Loucy (cell line): ENCODE measurements around the gene IRAK1.

ENCODE experiments used
- H2AFZ ChIP-seq: fragments of 200-600 bp; sonication (generic); 2 replicates; pipeline ENCODE4 v1.6.0; 2016; ENCODE audit warnings: antibody characterized with exemption, mild to moderate bottlenecking, low read length, moderate library complexity
- H3F3A ChIP-seq: fragments of 200-600 bp; 2 replicates; pipeline ENCODE4 v1.6.0; 2016; ENCODE audit warnings: antibody characterized with exemption, low read depth, mild to moderate bottlenecking
- H3K27me3 ChIP-seq: fragments of 200-600 bp; sonication (generic); 2 replicates; pipeline ENCODE4 v1.6.1; 2014; ENCODE audit warnings: low read length, mild to moderate bottlenecking; ENCODE audit not compliant: insufficient read depth, poor library complexity, severe bottlenecking
- H3K36me3 ChIP-seq: fragments of 200-600 bp; sonication (generic); 2 replicates; pipeline ENCODE4 v1.6.1; 2016; ENCODE audit warnings: low read length; ENCODE audit not compliant: insufficient read depth
- H3K4me1 ChIP-seq: fragments of 200-600 bp; sonication (generic); 2 replicates; pipeline ENCODE4 v1.5.1; 2014; ENCODE audit warnings: low read length, mild to moderate bottlenecking; ENCODE audit not compliant: insufficient read depth, poor library complexity, severe bottlenecking
- H3K4me2 ChIP-seq: fragments of 200-600 bp; sonication (generic); 2 replicates; pipeline ENCODE4 v1.6.0; 2014; ENCODE audit warnings: antibody characterized with exemption, low read length, low read depth, mild to moderate bottlenecking; ENCODE audit not compliant: poor library complexity, severe bottlenecking
- H3K4me3 ChIP-seq: fragments of 200-600 bp; sonication (generic); 2 replicates; pipeline ENCODE4 v1.5.1; 2014; ENCODE audit warnings: low read length, mild to moderate bottlenecking, mixed read lengths; ENCODE audit not compliant: poor library complexity, severe bottlenecking
- H3K79me2 ChIP-seq: fragments of 200-600 bp; sonication (generic); 2 replicates; pipeline ENCODE4 v1.6.1; 2014; ENCODE audit warnings: low read length; ENCODE audit not compliant: insufficient read depth
- H3K9ac ChIP-seq: fragments of 200-600 bp; sonication (generic); 2 replicates; pipeline ENCODE4 v1.6.0; 2014; ENCODE audit warnings: mild to moderate bottlenecking, low read depth, low read length, moderate library complexity; ENCODE audit not compliant: poor library complexity, severe bottlenecking
- H3K9me2 ChIP-seq: fragments of 200-600 bp; sonication (generic); replicated peaks from 2 replicates; pipeline ENCODE4 v1.6.1; 2016; ENCODE audit warnings: low read depth, low read length, mixed read lengths
- H3K9me3 ChIP-seq: fragments of 200-600 bp; sonication (generic); 2 replicates; pipeline ENCODE4 v1.6.1; 2014; ENCODE audit warnings: mild to moderate bottlenecking, antibody characterized with exemption, low read length, low read depth; ENCODE audit not compliant: insufficient read depth
- H4K20me1 ChIP-seq: fragments of 200-600 bp; sonication (generic); 2 replicates; pipeline ENCODE4 v1.6.0; 2014; ENCODE audit warnings: antibody characterized with exemption, low read length, mild to moderate bottlenecking; ENCODE audit not compliant: insufficient read depth, poor library complexity, severe bottlenecking
- CTCF ChIP-seq: fragments of 200-600 bp; sonication (generic); conservative IDR thresholded peaks from 2 replicates; pipeline ENCODE4 v1.5.1; 2014; ENCODE audit warnings: mild to moderate bottlenecking, antibody characterized with exemption, low read length

The IRAK1 gene

GRCh38 chrX:153960786-153961185 is 58.9 kb downstream of the IRAK1 start:
- Histone ChIP-seq H3K4me1 (peaks cover 5% of the 10 kb centered on the region), H3K27me3 (no peaks in the 10 kb centered on the region), H3K9me2 (no peaks in the 10 kb centered on the region), H3K9ac (no peak overlapping the region), H3K9me3 (no peaks in the 10 kb centered on the region), H3K4me3 (no peak overlapping the region), H3K4me2 (no peak overlapping the region), H2AFZ (no peak overlapping the region), H3K79me2 (peaks cover 49% of the 10 kb centered on the region), H4K20me1 (peaks cover 31% of the 10 kb centered on the region), H3K36me3 (peaks cover 88% of the 10 kb centered on the region; the same call in 1 of the 2 replicates), H3F3A (no peaks in the 10 kb centered on the region)
- no peak for TF ChIP-seq CTCF
